ENCODE results near the gene IFNAR2.

DNA sequence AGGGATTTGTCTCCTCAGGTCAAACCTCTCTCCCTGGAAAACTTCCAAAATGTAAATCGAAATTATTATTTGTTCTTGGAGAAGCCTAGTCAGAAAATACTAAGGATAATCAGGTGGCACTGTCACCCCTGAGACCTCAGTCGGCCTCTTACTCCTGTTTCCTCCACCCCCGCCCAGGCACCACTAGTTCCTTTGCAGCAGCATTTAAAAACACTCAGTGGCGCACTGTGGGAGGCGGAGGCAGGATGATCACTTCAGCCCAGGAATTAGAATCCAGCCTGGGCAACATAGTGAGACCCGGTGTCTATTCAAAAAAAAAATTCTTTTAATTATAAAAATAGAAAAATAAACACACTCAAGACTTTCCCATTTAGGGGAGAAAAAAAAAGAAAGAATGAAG, 18.0 kb upstream of the IFNAR2 start:
- TF ChIP-seq, protein P1, sequence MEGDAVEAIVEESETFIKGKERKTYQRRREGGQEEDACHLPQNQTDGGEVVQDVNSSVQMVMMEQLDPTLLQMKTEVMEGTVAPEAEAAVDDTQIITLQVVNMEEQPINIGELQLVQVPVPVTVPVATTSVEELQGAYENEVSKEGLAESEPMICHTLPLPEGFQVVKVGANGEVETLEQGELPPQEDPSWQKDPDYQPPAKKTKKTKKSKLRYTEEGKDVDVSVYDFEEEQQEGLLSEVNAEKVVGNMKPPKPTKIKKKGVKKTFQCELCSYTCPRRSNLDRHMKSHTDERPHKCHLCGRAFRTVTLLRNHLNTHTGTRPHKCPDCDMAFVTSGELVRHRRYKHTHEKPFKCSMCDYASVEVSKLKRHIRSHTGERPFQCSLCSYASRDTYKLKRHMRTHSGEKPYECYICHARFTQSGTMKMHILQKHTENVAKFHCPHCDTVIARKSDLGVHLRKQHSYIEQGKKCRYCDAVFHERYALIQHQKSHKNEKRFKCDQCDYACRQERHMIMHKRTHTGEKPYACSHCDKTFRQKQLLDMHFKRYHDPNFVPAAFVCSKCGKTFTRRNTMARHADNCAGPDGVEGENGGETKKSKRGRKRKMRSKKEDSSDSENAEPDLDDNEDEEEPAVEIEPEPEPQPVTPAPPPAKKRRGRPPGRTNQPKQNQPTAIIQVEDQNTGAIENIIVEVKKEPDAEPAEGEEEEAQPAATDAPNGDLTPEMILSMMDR (IDR thresholded peaks at IDR 0.05): no peak
- TF ChIP-seq POLR2A (IDR thresholded peaks at IDR 0.05) (no peak), POLR2AphosphoS5 (IDR thresholded peaks at IDR 0.05) (no peak)

All from breast epithelium (tissue), 3 donors.